IMR-90 (cell line): ENCODE measurements around the gene EMILIN2. TPM values are rescaled to one million over a fixed set of nuclear protein-coding genes. Genes with fewer than 3 reads are reported as not detected.

Experiments used
- ATAC-seq: fragments of 200-7000 bp; cut with Tn5 transposase; 2 replicates; pipeline ENCODE4 v1.9.1; 2020; ENCODE audit warnings: low read depth, mild to moderate bottlenecking, moderate library complexity
- BruUV-seq: library from RNA; stranded (reverse); fragments of 400-500 nt; replicated peaks from 2 replicates; lab custom pipeline; 2021; lab: Mats Ljungman, UMichigan
- CTCF ChIA-PET: fragments of 300-600 bp; formaldehyde crosslinking; extraction: SDS; loops from one replicate; lab custom pipeline; 2021; ENCODE audit warnings: antibody characterized with exemption; lab: Yijun Ruan, JAX
- POLR2A ChIA-PET: fragments of 300-600 bp; sonication (Branson Sonifier 250); formaldehyde crosslinking; loops from one replicate; lab custom pipeline; 2022; ENCODE audit warnings: antibody characterized with exemption; ENCODE audit not compliant: unreplicated experiment; lab: Charles Lee
- DNase-seq: peaks from one replicate; pipeline ENCODE4 v3.0.0; 2013
- H2AFZ ChIP-seq: replicated peaks from 2 replicates; pipeline ENCODE3; 2013; ENCODE audit warnings: low read length, mild to moderate bottlenecking; ENCODE audit not compliant: poor library complexity
- H2AK5ac ChIP-seq: 2 replicates; pipeline ENCODE4 v1.6.1; 2013; ENCODE audit warnings: low read depth, low read length, inconsistent platforms
- H2AK9ac ChIP-seq: replicated peaks from 2 replicates; pipeline ENCODE3; 2013; ENCODE audit warnings: mild to moderate bottlenecking, low read depth, low read length, moderate library complexity; ENCODE audit not compliant: poor library complexity
- H2BK120ac ChIP-seq: 2 replicates; pipeline ENCODE4 v1.6.1; 2013; ENCODE audit warnings: low read depth, low read length, inconsistent platforms
- H2BK15ac ChIP-seq: 3 replicates; pipeline ENCODE4 v1.6.1; 2013; ENCODE audit warnings: low read depth, low read length, inconsistent platforms
- H2BK20ac ChIP-seq: 2 replicates; pipeline ENCODE4 v1.6.1; 2013; ENCODE audit warnings: low read depth, mild to moderate bottlenecking, inconsistent platforms, low read length, moderate library complexity
- H2BK5ac ChIP-seq: 2 replicates; pipeline ENCODE4 v1.6.1; 2013; ENCODE audit warnings: mild to moderate bottlenecking, low read depth, low read length, inconsistent platforms; ENCODE audit not compliant: poor library complexity, severe bottlenecking
- H3K14ac ChIP-seq: replicated peaks from 2 replicates; pipeline ENCODE4 v1.6.1; 2013; ENCODE audit warnings: low read depth, low read length, inconsistent platforms
- H3K18ac ChIP-seq: 2 replicates; pipeline ENCODE4 v1.6.1; 2013; ENCODE audit warnings: low read depth, low read length, control low read depth
- H3K23ac ChIP-seq: 2 replicates; pipeline ENCODE4 v1.6.1; 2013; ENCODE audit warnings: low read depth, low read length, inconsistent platforms
- H3K27ac ChIP-seq: 2 replicates; pipeline ENCODE4 v1.5.1; 2013; ENCODE audit warnings: mild to moderate bottlenecking, control low read depth, low read length; ENCODE audit not compliant: insufficient read depth
- H3K27me3 ChIP-seq: 2 replicates; pipeline ENCODE4 v1.6.1; 2013; ENCODE audit warnings: low read length; ENCODE audit not compliant: control insufficient read depth, insufficient read depth
- H3K36me3 ChIP-seq: 2 replicates; pipeline ENCODE4 v1.6.1; 2013; ENCODE audit warnings: low read length, mixed read lengths; ENCODE audit not compliant: control insufficient read depth, insufficient read depth
- H3K4ac ChIP-seq: 2 replicates; pipeline ENCODE4 v1.6.1; 2013; ENCODE audit warnings: low read depth, low read length, inconsistent platforms
- H3K4me1 ChIP-seq: 2 replicates; pipeline ENCODE4 v1.6.1; 2013; ENCODE audit warnings: low read length, mixed read lengths; ENCODE audit not compliant: control insufficient read depth, insufficient read depth
- H3K4me2 ChIP-seq: 2 replicates; pipeline ENCODE4 v1.6.1; 2013; ENCODE audit warnings: low read depth, mild to moderate bottlenecking, control low read depth, low read length, moderate library complexity
- H3K4me3 ChIP-seq: 2 replicates; pipeline ENCODE4 v1.5.1; 2013; ENCODE audit warnings: low read depth, mild to moderate bottlenecking, control low read depth, low read length, moderate library complexity; ENCODE audit not compliant: insufficient read depth
- H3K56ac ChIP-seq: 2 replicates; pipeline ENCODE4 v1.6.1; 2013; ENCODE audit warnings: low read length, inconsistent platforms; ENCODE audit not compliant: insufficient read depth; ENCODE audit errors: extremely low read depth
- H3K79me1 ChIP-seq, 2 experiments: 2 replicates each; pipeline ENCODE4 v1.6.1; 2013; ENCODE audit warnings: low read length in 2 of 2, inconsistent platforms in 1 of 2, low read depth in 1 of 2
- H3K9ac ChIP-seq: 2 replicates; pipeline ENCODE4 v1.6.1; 2013; ENCODE audit warnings: low read depth, low read length, control low read depth
- H3K9me1 ChIP-seq: 2 replicates; pipeline ENCODE4 v1.6.1; 2013; ENCODE audit warnings: low read length, inconsistent platforms; ENCODE audit not compliant: insufficient read depth
- H3K9me3 ChIP-seq: 2 replicates; pipeline ENCODE4 v1.6.1; 2013; ENCODE audit warnings: low read length; ENCODE audit not compliant: control insufficient read depth, insufficient read depth
- H4K20me1 ChIP-seq: 2 replicates; pipeline ENCODE4 v1.6.1; 2013; ENCODE audit warnings: low read length, inconsistent platforms; ENCODE audit not compliant: insufficient read depth
- H4K5ac ChIP-seq: 2 replicates; pipeline ENCODE4 v1.6.1; 2013; ENCODE audit warnings: mild to moderate bottlenecking, low read depth, low read length, control low read depth
- H4K8ac ChIP-seq, 2 experiments: 2 replicates each; pipeline ENCODE4 v1.6.1; 2013; ENCODE audit warnings: low read depth in 2 of 2, low read length in 2 of 2, control low read depth in 1 of 2, inconsistent platforms in 1 of 2
- H4K91ac ChIP-seq: 2 replicates; pipeline ENCODE4 v1.6.1; 2013; ENCODE audit warnings: low read depth, low read length, inconsistent platforms; ENCODE audit not compliant: insufficient read depth
- BHLHE40 ChIP-seq: fragments of 150-350 bp; IDR thresholded peaks from 2 replicates; pipeline ENCODE4 v1.6.1; 2016; ENCODE audit warnings: mild to moderate bottlenecking, low read depth, low read length
- CEBPB ChIP-seq: IDR thresholded peaks from 2 replicates; pipeline ENCODE4 v1.6.1; 2012; ENCODE audit warnings: low read depth, low read length, improper control_type of control experiment
- MAZ ChIP-seq: IDR thresholded peaks from 2 replicates; pipeline ENCODE4 v1.6.1; 2012; ENCODE audit warnings: low read depth, mild to moderate bottlenecking, low read length, improper control_type of control experiment, moderate library complexity, borderline replicate concordance
- POLR2A ChIP-seq: IDR thresholded peaks from 2 replicates; pipeline ENCODE4 v1.6.1; 2012; ENCODE audit warnings: mild to moderate bottlenecking, low read depth, low read length
- RAD21 ChIP-seq: IDR thresholded peaks from 2 replicates; pipeline ENCODE4 v1.6.1; 2012; ENCODE audit warnings: low read length, improper control_type of control experiment
- RCOR1 ChIP-seq: IDR thresholded peaks from 2 replicates; pipeline ENCODE4 v1.6.1; 2012; ENCODE audit warnings: mild to moderate bottlenecking, low read length, improper control_type of control experiment; ENCODE audit not compliant: insufficient replicate concordance
- RFX5 ChIP-seq: IDR thresholded peaks from 2 replicates; pipeline ENCODE4 v1.8.0; 2012; ENCODE audit warnings: low read depth, mild to moderate bottlenecking, low read length, moderate library complexity
- SMC3 ChIP-seq: fragments of 150-350 bp; IDR thresholded peaks from 2 replicates; pipeline ENCODE4 v1.6.1; 2016; ENCODE audit warnings: low read depth, mild to moderate bottlenecking, antibody characterized with exemption, low read length, moderate library complexity
- USF2 ChIP-seq: fragments of 150-350 bp; IDR thresholded peaks from 2 replicates; pipeline ENCODE4 v1.6.1; 2017; ENCODE audit warnings: mild to moderate bottlenecking, antibody characterized with exemption, low read length, low read depth
- WGBS, 2 experiments: methylation state at CpG; one replicate each; pipeline versions ENCODE4 v1.1.5 to v1.1.7; 2013; ENCODE audit warnings: missing lambda C conversion rate in 2 of 2; ENCODE audit not compliant: insufficient read length in 1 of 2; ENCODE audit errors: extremely low coverage in 2 of 2; 5-methylcytosine and 5-hydroxymethylcytosine counted together
- dilution Hi-C: fragments of 300-500 bp; cut with HindIII; formaldehyde crosslinking; loops from one replicate; pipeline ENCODE4 v1.14.3; 2018; ENCODE audit warnings: low sequenced_read_pairs; ENCODE audit not compliant: unreplicated experiment
- in situ Hi-C: fragments of 300-500 bp; cut with MboI; formaldehyde crosslinking; loops from 3 replicates; pipeline ENCODE4 v1.14.3; 2019; ENCODE audit warnings: low sequenced_read_pairs, inconsistent platforms, mixed read lengths
- intact Hi-C: fragments of 100-400 bp; cut with micrococcal nuclease; formaldehyde crosslinking; loops from 2 replicates; pipeline ENCODE4 v1.10.0; 2022
- polyA plus RNA-seq, 3 experiments: library from polyadenylated mRNA; depleted of rRNA; stranded (reverse); fragments of >200 nt; gene quantifications; 2 replicates each; pipeline ENCODE4 v1.2.3, GENCODE V29; 2012; ENCODE audit warnings: low replicate concordance in 1 of 3
- total RNA-seq: library from RNA; depleted of rRNA; stranded (reverse); fragments of >200 nt; gene quantifications from 2 replicates; pipeline ENCODE4 v1.2.3, GENCODE V29; 2012
- TF ChIP-seq, protein P1 (sequence below): fragments of 150-350 bp; IDR thresholded peaks from 2 replicates; pipeline ENCODE4 v1.6.1; 2016; ENCODE audit warnings: low read depth, mild to moderate bottlenecking, low read length, moderate library complexity, borderline replicate concordance

The EMILIN2 gene
- total and polyA plus RNA-seq, 2 of the 4 experiments (the other 2 are of a cell fraction), result under 0.01 to 0.14 TPM

DNA sequence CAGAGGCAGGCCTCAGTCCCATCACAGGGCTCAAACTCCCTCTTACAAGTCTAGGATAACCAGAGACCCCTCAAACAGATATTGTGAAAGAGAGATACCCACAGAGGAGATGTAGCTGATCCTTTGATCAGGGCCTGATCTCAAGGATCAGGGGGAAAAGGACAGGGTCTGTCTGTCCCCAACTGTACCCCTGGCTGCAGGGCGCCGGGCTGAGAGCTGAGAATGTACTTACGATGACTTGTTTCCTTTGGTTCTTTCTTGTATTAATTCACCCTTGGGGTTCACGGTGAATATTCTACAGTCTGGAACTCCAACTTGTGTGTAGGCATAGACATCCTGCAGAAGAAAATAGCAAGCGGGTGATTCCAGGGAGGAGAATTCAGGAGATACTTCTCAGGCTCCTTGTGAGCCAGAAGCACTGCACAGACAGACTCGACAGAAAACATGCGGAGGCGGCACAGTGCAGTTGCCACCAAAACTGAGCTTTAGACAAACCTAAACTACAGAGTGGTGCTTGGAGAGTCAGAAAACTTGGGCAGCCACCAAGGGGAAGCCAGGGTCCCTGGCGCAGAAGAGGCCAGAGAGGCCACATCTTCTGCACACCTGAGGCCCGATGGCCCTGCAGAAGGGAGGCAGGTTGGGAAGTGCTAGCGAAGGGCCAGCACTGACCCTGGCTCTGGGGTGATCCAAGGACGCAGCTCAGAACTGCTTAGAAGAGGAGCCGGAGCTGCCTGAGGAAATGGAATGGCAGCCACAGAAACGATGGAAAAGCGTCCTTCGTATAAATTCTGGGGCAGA is 73.9 kb downstream of the EMILIN2 start:
- CTCF ChIA-PET, result interaction anchor here (1.0 kb wide), 1 partner anchor 64 kb away, joined by 3 read pairs; no protein-coding TSS in a partner anchor
- no peaks in the 10 kb centered on the region for H3K79me1 ChIP-seq
- BruUV-seq, result no TSS peak
- 0 out of 2 replicates have a peak, but pooled peaks cover 1% of the 10 kb centered on the region for H3K4me1 ChIP-seq
- peaks cover 4% of the 10 kb centered on the region; the same call in 1 of the 2 replicates for H3K9me1 ChIP-seq
- H4K20me1 ChIP-seq, result no peaks in the 10 kb centered on the region; the same call in 1 of the 2 replicates
- TF ChIP-seq CEBPB (no peak), SMC3 (no peak), MAZ (no peak), USF2 (no peak), BHLHE40 (no peak), POLR2A (no peak), RAD21 (no peak), RFX5 (no peak), RCOR1 (no peak)
- TF ChIP-seq, protein P1, sequence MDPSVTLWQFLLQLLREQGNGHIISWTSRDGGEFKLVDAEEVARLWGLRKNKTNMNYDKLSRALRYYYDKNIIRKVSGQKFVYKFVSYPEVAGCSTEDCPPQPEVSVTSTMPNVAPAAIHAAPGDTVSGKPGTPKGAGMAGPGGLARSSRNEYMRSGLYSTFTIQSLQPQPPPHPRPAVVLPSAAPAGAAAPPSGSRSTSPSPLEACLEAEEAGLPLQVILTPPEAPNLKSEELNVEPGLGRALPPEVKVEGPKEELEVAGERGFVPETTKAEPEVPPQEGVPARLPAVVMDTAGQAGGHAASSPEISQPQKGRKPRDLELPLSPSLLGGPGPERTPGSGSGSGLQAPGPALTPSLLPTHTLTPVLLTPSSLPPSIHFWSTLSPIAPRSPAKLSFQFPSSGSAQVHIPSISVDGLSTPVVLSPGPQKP, result no peak
- H3K18ac ChIP-seq, result no peak overlapping the region
- H3K36me3 ChIP-seq, result peaks cover 61% of the 10 kb centered on the region
- H3K27me3 ChIP-seq, result no peaks in the 10 kb centered on the region
- H3K56ac ChIP-seq, result no peak overlapping the region
- H2BK120ac ChIP-seq, result no peak overlapping the region
- no peak overlapping the region for H3K4me2 ChIP-seq
- no peak overlapping the region for H4K5ac ChIP-seq
- POLR2A ChIA-PET, result no interaction called here
- H3K27ac ChIP-seq, result no peak overlapping the region
- no peak overlapping the region for H3K9ac ChIP-seq
- H3K9me3 ChIP-seq, result no peaks in the 10 kb centered on the region
- in situ Hi-C loops (no loop called here), intact Hi-C loops (no loop called here), dilution Hi-C loops (no loop called here)
- H2AK5ac ChIP-seq, result no peak overlapping the region
- H2BK5ac ChIP-seq, result no peak overlapping the region
- no peak overlapping the region for H4K8ac ChIP-seq
- H2AK9ac ChIP-seq, result no peak overlapping the region
- no peak overlapping the region for H2BK20ac ChIP-seq
- no peak overlapping the region for H2AFZ ChIP-seq
- no peak overlapping the region for H3K14ac ChIP-seq
- H3K23ac ChIP-seq, result no peak overlapping the region
- H3K4me3 ChIP-seq, result no peak overlapping the region
- 79% methylated on average over 6 of the region's 16 CpGs; no CpG with 5 or more reads in 1 of the 2 experiments for WGBS, 2 experiments
- no peak overlapping the region for H3K4ac ChIP-seq
- no peak overlapping the region for H4K91ac ChIP-seq
- no peak overlapping the region for H2BK15ac ChIP-seq
- DNase-seq (no peak), ATAC-seq (no peak)
